ENCODE data around the gene SLC25A36. TPM values are rescaled to one million over a fixed set of nuclear protein-coding genes. Genes with fewer than 3 reads are reported as not detected.
"Not testable (repeated sequence)": the region's sequence is repeated elsewhere in the genome, so short reads cannot be mapped to it uniquely, and the experiment has no call there.

The SLC25A36 gene
- total RNA-seq, 1 experiment from 2014 or later: 78.4 TPM

- TF ChIP-seq ARID4B (CRISPR knock-in tag; IDR thresholded peaks at IDR 0.05; ENCODE audit: borderline replicate concordance) (no peak), AFF4 (CRISPR knock-in tag; IDR thresholded peaks at IDR 0.05; ENCODE audit: borderline replicate concordance) (no peak), ZNF232 (CRISPR knock-in tag; IDR thresholded peaks at IDR 0.05) (no peak), ATF6 (CRISPR knock-in tag; IDR thresholded peaks at IDR 0.05) (no peak), E2F4 (CRISPR knock-in tag; IDR thresholded peaks at IDR 0.05; ENCODE audit: borderline replicate concordance, low read depth) (no peak), TEAD4 (CRISPR knock-in tag; IDR thresholded peaks at IDR 0.05) (no peak), FOXJ3 (CRISPR knock-in tag; IDR thresholded peaks at IDR 0.05; ENCODE audit: borderline replicate concordance) (no peak), AR (CRISPR knock-in tag; IDR thresholded peaks at IDR 0.05) (no peak), SP1 (CRISPR knock-in tag; conservative IDR thresholded peaks at IDR 0.05) (no peak), MXD4 (CRISPR knock-in tag; IDR thresholded peaks at IDR 0.05; ENCODE audit: borderline replicate concordance) (no peak), KAT7 (CRISPR knock-in tag; IDR thresholded peaks at IDR 0.05; ENCODE audit: borderline replicate concordance) (no peak), SOX15 (CRISPR knock-in tag; IDR thresholded peaks at IDR 0.05) (no peak), SMAD4 (CRISPR knock-in tag; IDR thresholded peaks at IDR 0.05) (no peak)
Observed at GRCh38 chr3:140994316-140994715, 52.7 kb downstream of the SLC25A36 start (continued).

GRCh38 chr3:140994861-140995260, 53.2 kb downstream of the SLC25A36 start:
- H3K36me3 Mint-ChIP-seq; ATAC-seq; DNase-seq (ENCODE audit: low spot score); H3K4me3 Mint-ChIP-seq; POLR2A ChIA-PET; H3K27ac Mint-ChIP-seq; CTCF ChIA-PET; H3K4me1 Mint-ChIP-seq: not testable (repeated sequence)
- Mint-ChIP-seq H3K27me3 (ENCODE audit: low read depth) (peaks cover 19% of the 10 kb centered on the region), H3K9me3 (peaks cover 32% of the 10 kb centered on the region)
